ENCODE results near the gene DENND6B. TPM values are rescaled to one million over a fixed set of nuclear protein-coding genes. Genes with fewer than 3 reads are reported as not detected.

Gene DENND6B
- total RNA-seq, 1 donor from 2014 or later, result 4.7 TPM

DNA sequence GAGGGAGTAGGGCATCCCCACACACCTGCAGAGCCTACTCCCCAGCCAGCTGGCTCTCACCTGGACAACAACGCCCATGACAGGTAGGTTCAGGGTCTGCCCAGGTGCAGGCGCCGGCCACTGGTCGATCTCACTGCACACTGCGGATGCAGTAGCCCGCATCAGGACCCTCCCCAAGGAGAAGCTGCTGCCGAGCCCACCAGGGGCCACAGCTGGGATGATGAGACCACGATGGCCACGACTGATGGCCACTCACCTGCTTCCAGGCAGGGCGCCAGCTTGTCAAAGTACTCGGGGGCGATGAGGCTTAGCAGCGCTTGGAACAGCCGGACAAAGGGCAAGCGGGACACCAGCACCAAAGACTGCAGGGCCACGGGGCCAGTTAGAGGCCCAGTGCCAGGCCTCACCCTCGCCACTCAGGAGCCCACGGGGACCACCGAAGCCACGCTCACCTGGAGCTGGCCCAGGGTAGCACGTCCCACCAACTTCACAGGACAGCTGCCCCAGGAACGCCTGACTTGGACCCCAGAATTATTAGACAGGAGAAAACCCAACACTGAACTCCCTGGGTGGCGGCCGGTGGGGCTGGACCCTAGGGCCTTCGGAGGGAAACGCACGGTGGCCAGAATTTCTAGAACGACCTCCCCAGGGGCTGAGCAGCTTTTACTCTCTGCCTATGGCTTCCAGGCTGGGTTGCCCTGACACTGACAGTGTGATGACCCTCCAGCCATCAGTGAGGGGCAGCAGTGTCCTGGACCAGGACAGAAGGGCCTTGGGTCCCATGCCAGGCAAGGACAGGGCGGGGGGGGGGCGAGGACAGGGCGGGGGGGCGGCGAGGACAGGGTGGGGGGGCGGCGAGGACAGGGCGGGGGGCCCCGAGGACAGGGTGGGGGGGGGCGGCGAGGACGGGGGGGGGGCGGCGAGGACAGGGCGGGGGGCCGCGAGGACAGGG is 10.4 kb downstream of the DENND6B start:
- DNase-seq (ENCODE audit: low read depth), result no peak

- DNase-seq (ENCODE audit: low read depth), result no peak
Measured at GRCh38 chr22:50315289-50316113, 11.3 kb downstream of the DENND6B start.

GRCh38 chr22:50314455-50315288 is 12.1 kb downstream of the DENND6B start:
- no peak for DNase-seq (ENCODE audit: low read depth)

DNA sequence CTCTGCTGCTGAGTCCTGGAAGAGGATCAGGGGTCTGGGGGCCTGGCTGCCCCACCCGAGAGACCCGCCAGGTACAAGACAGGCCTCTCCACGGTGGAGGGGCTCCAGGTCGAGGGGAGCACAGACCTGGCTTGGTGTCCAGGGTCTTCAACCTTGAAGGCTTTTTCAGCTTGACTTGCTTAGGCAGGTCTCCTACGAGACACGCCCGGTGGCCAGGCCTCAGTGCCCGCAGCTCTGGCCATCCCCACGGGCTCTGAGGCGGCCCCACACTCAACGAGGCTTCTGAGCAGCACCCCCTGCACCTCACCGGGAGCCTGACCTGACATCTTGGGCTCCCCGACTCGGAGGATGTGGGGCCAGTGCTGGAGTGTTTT is 12.7 kb downstream of the DENND6B start:
- DNase-seq (ENCODE audit: low read depth), result no peak

DNA sequence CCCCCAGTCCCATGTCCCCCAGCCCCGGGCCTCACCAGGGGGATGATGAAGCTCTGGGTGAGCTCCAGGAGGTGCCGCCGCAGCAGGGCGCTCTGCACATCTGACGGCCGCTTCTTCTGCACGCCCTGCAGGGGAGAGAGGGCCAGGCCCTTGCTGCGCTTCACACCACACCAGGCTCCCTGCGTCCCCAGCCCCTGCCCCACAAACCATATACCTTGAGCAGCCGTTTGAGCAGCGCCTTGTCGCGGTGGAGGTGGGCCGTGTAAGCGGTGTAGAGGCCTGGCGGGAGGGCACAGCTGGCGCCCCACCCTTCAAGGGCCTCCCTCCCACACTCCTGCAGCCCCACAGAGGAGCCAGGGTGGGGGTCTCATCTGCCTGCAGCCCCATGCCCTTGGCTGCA is 13.2 kb downstream of the DENND6B start:
- DNase-seq (ENCODE audit: low read depth), result no peak

GRCh38 chr22:50313021-50313420 is 13.8 kb downstream of the DENND6B start:
- DNase-seq (ENCODE audit: low read depth), result no peak

DNA sequence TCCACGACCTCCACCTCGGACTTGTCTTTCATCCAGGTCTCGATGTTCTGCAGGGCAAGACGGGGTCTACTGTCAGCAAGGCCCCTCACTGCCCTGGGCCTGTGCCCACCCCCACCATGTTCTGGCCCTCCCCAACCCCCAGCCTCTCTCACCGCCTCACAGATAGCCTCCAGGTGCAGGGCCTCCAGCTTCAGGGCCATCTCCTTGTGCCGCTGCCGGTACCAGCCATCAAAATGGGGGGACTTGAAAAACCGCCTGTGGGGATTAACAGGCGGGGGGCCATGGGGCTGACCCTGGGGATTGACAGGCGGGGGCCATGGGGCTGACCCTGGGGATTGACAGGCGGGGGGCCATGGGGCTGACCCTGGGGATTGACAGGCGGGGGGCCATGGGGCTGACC is 14.4 kb downstream of the DENND6B start:
- no peak for DNase-seq (ENCODE audit: low read depth)

- DNase-seq (ENCODE audit: low read depth), result no peak
Measured at GRCh38 chr22:50311606-50312351, 15.0 kb downstream of the DENND6B start.

GRCh38 chr22:50310949-50311444 is 15.8 kb downstream of the DENND6B start:
- DNase-seq (ENCODE audit: low read depth), result no peak

DNA sequence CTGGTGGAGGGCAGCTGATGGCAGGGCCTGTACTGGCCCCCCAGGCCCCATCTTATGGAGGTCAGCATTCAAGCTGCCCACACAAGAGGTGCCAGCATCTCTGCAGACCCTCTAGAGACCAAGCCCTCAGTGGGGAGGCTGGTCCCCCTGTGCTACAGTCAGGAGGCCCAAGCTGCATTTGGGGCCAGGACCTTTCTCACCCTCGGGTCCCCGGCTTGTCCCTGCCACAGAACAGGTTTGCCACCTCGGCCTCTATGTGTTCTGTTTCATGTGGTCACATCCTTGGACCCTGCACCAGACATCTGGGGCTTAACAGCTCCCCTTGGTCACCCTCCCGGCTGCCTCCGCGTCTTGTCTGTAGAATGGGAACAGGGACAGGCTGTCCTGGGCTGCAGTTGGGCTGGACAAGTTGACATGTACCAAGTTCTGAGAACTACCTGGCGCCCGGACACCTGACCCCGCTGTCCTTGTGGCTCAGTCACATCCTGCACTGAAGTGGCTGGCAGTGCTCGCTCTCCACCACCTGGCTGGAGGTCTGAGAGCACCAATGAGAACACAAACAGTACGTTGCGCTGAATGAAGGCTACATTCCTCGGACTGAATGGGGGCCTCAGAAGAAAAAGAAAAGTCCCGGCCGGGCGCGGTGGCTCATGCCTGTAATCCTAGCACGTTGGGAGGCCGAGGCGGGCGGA is 16.6 kb downstream of the DENND6B start:
- DNase-seq (ENCODE audit: low read depth), result no peak

GRCh38 chr22:50309601-50309991 is 17.2 kb downstream of the DENND6B start:
- no peak for DNase-seq (ENCODE audit: low read depth)

GRCh38 chr22:50308986-50309600 is 17.7 kb downstream of the DENND6B start:
- peak; percentile 82 for DNase-seq (ENCODE audit: low read depth)

DNA sequence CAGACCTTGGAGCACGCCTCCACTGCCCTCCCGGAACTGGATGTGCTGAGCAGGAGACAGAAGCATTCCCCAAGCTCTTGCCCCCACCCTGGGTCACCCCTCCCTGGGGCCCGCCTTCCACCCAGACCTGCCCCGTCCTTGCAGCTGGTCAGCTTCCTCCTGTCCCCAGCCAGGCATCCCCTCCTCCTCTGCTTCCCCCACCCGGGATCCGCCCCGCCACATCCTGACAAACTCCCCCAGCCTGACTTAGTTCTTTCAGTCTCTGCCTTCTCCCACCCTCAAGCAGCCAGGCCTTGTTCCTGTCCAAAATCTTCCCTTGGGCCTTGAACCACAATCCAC is 18.2 kb downstream of the DENND6B start:
- DNase-seq (ENCODE audit: low read depth), result peak; percentile 78

DNA sequence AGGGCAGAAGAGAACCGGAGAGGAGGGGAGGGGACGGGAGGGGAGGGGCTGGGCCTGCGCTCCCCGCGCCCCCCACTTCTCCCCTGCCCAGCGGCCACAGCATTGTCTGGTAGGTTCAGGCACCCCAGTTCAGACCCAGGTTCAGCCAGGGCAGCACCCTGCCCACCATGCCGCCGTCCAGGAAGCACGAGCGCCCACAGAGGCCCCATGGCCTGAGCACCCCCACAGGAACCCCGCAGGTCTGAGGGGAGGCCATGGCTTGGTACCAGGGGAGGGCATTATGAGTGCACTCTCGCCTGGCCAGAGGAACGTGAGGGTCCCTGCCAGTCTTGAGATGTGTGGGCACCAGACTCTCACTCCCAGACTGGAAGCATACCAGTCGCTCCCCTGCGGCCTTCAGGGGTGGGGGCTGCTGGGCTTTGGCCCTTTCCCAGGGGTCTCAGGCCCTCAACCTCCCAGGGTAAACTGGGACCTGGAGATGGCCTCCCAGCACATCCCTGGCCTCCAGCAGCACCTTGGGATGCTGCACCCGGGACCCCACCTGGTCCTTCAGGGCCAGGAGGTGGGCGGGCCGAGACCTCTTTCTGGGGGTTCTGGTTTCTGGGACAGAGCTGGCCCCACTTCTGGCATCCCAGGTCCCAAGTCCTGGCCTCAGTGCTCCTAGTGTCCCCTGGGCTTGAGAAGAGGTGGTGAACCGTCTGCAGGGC is 18.8 kb downstream of the DENND6B start:
- peak; percentile 7 for DNase-seq (ENCODE audit: low read depth)

DNA sequence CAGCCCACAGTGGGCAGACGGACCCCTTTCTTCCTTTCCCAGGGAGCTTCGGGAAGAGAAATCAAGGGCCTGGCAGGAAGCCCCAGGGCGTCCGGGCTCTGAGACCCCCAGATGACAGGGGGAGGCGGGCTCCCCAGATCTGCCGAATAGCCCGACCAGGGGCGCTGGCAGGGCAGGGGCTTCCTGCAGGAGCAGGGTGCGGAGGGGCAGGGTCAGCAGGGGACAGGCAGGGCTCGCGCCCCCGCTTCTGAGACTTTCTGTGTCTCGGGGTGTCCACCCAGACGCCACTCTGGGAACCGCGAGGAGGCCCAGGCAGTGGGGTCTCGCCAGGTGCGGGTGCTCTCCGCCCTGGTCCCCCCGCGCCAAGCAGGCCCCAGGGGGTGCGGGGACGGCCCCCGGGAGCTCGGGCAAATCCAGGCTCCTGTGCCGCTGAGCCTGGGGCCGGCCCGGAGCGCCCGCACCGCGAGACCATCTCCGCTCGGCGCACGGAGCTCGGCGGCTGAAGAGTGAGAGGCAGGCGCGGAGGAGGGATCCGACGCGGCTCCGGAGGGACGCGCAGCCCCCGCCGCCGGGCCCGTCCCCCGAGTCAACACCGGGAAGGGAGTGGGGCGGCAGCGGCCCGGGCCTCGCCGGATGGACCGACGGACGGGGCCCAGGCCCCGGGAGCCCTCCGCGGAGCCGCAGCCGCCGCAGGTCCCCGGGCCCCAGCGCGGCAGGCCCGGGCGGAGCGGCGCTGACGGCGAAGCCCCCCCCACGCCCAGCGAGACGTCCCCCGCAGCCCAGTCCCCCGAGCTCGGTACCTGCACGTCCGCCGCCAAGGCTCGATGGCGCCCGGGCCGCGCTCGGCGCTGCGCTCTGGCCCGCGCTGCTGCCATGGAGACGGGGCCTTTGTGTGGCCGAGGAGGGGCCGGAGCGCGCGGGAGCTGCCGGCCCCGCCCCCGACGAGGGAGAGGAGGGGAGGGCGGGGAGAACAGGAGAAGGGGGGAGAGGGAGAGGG is 19.8 kb downstream of the DENND6B start, which contains the start of gene PLXNB2:
TSS of gene PLXNB2 (minus strand) at position 894 of the 997 bp plus-strand sequence. CDS start 17,062 bp downstream, outside the sequence.
- peak; percentile 86 for DNase-seq (ENCODE audit: low read depth)

DNA sequence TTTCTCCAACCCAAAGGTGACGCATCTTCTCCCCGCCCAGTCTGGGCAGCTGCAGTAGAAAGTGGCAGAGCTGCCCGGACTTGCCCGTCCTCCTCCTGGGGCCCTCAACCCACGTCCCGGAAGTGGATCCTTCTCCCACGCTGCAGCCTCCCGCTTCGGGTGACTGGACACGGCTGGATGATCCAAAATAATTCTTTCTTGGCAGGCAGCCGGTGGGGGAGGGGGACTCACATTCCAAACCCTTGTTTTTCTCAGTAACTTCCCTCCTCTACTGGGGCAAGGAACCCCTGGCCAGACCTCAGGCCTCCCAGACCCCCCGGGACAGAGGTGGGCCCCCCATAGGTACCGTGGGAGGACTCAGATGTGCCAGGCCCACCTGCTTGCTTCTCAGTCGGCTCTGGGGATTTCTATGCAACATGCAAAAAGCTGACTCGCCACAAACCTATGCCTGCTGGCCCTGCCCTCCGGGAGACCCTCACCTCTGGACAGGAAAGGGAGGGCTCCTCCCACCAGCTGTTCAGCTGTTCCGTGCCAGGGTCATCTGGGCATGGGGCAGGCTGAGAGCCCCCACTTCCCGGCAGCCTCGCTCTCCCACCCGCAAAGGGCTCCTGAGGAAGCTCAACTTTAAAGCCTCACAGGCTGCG is 20.8 kb downstream of the DENND6B start:
- DNase-seq (ENCODE audit: low read depth), result peak; percentile 98

GRCh38 chr22:50305393-50305922 is 21.4 kb downstream of the DENND6B start:
- no peak for DNase-seq (ENCODE audit: low read depth)
